ENCODE results near the gene ELMO3.

The ELMO3 gene

GRCh38 chr16:67248401-67249177, 49.7 kb downstream of the ELMO3 start, which contains the start of gene SLC9A5:
SLC9A5 (plus strand) TSS chr16:67248979; CDS start chr16:67249015, 36 bp downstream.
- Mint-ChIP-seq H3K36me3 (ENCODE audit: low read depth) (no peaks in the 10 kb centered on the region), H3K27ac (peak within 1 kb of the TSS; percentile 83), H3K9me3 (no peaks in the 10 kb centered on the region), H3K4me3 (peak within 1 kb of the TSS; percentile 89), H3K4me1 (peaks cover 44% of the 10 kb centered on the region), H3K27me3 (peaks cover 5% of the 10 kb centered on the region)
- ATAC-seq (no peak), DNase-seq (peak; percentile 52)

GRCh38 chr16:67249178-67250044, 50.5 kb downstream of the ELMO3 start:
- Mint-ChIP-seq H3K27me3 (peaks cover 5% of the 10 kb centered on the region), H3K36me3 (ENCODE audit: low read depth) (no peaks in the 10 kb centered on the region), H3K27ac (peak overlapping the region; percentile 79), H3K9me3 (no peaks in the 10 kb centered on the region), H3K4me1 (peaks cover 36% of the 10 kb centered on the region), H3K4me3 (peak overlapping the region; percentile 89)
- DNase-seq = no peak
- no peak for ATAC-seq

GRCh38 chr16:67250045-67250327, 51.1 kb downstream of the ELMO3 start:
- ATAC-seq = no peak
- no peak for DNase-seq
- H3K4me3 Mint-ChIP-seq = peak overlapping the region; percentile 89
- no peaks in the 10 kb centered on the region for H3K36me3 Mint-ChIP-seq (ENCODE audit: low read depth)
- no peaks in the 10 kb centered on the region for H3K9me3 Mint-ChIP-seq
- H3K4me1 Mint-ChIP-seq = peaks cover 30% of the 10 kb centered on the region
- H3K27ac Mint-ChIP-seq = peak overlapping the region; percentile 79
- peaks cover 5% of the 10 kb centered on the region for H3K27me3 Mint-ChIP-seq

- ATAC-seq (no peak), DNase-seq (no peak)
- no peak overlapping the region for H3K4me3 Mint-ChIP-seq
- H3K27me3 Mint-ChIP-seq = peaks cover 8% of the 10 kb centered on the region
- no peak overlapping the region for H3K27ac Mint-ChIP-seq
- H3K4me1 Mint-ChIP-seq = peaks cover 17% of the 10 kb centered on the region
- H3K36me3 Mint-ChIP-seq (ENCODE audit: low read depth) = peaks cover 5% of the 10 kb centered on the region
- H3K9me3 Mint-ChIP-seq = no peaks in the 10 kb centered on the region
These were observed 53.9 kb downstream of the ELMO3 start for GRCh38 chr16:67252609-67253497.

Measured in activated naive CD8-positive, alpha-beta T cell treated with anti-CD3 and anti-CD28 coated beads, Interleukin-2, amount 50 U/mL, for 24 hours (primary cell).